ENCODE measurements around the gene OSTC.
A peak's percentile ranks its signal among the peaks of the same experiment; 100 is the strongest.

The OSTC gene

DNA sequence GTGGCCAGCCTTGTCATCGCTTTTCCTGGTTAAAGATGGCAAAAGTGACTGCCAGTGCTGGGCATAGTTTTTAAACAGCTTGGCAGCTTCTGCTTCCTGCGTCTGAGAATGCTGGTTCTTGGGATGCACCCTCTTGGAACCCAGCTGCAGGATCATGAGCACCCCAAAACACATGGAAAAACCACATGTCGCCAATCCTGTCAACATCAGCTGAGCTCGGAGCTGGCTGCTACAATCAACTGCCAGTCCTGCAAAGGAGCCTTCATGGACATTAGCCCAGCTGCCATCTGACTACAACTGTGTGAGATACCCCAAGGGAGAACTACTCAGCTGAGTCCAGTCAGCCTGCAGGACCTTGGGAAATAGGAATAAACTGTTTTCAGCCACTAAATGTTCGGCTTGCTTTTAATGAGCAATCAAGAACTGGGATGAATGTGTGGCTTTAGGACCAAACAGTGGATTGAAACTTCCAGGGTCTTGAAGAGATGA, 31.0 kb downstream of the OSTC start:
- no peak for DNase-seq (ENCODE audit: low read depth in 1 of 2, low spot score in 1 of 2)
- in situ Hi-C loops (cut with HindIII; ENCODE audit: low pct_unique_long_range_greater_than_20kb, low sequenced_read_pairs), result no loop called here
- TF ChIP-seq JUND (IDR thresholded peaks at IDR 0.05; ENCODE audit: low read depth), result no peak

GRCh38 chr4:108683479-108683878, 33.1 kb downstream of the OSTC start:
- peak in 1 of 2 experiments; percentile 22 for DNase-seq (ENCODE audit: low read depth in 1 of 2, low spot score in 1 of 2)
- in situ Hi-C loops (cut with HindIII; ENCODE audit: low pct_unique_long_range_greater_than_20kb, low sequenced_read_pairs), result no loop called here
- TF ChIP-seq JUND (IDR thresholded peaks at IDR 0.05; ENCODE audit: low read depth), result no peak

DNA sequence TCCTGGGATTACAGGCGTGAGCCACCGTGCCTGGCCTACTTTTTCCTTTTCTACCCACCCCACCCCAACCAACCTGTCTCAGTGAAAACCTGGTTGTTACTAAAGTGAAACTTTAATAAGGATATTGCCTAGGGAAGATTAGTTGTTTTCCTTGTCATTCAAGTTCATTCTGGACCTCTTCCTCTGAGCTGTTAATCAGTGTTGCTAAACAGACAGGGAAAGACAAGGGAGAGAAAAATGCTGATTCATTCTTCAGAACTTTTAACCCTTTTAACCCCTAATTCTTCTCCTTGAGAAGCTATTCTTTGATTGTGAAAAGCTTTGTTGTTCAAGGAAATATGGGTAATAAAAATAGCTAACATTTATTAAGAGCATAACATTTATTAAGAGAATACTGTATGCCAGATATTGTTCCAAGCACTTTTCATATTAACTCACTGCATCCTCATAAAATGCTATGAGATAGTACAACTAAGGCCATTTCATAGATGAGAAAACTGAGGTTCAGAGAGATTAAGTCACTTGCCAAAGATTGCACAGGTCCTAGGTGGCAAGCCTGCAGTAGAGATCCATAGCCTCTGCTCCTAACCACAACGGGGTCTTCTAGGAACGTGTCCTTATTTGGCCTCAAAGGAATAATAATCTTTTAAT, 34.8 kb downstream of the OSTC start:
- in situ Hi-C loops (cut with HindIII; ENCODE audit: low pct_unique_long_range_greater_than_20kb, low sequenced_read_pairs), result no loop called here
- TF ChIP-seq JUND (IDR thresholded peaks at IDR 0.05; ENCODE audit: low read depth), result no peak
- no peak for DNase-seq (ENCODE audit: low read depth in 1 of 2, low spot score in 1 of 2)

- no peak for DNase-seq (ENCODE audit: low read depth in 1 of 2, low spot score in 1 of 2)
- no peak for TF ChIP-seq JUND (IDR thresholded peaks at IDR 0.05; ENCODE audit: low read depth)
- in situ Hi-C loops (cut with HindIII; ENCODE audit: low pct_unique_long_range_greater_than_20kb, low sequenced_read_pairs), result no loop called here
Observed at GRCh38 chr4:108690738-108691137, 40.3 kb downstream of the OSTC start.

- no peak for TF ChIP-seq JUND (IDR thresholded peaks at IDR 0.05; ENCODE audit: low read depth)
- in situ Hi-C loops (cut with HindIII; ENCODE audit: low pct_unique_long_range_greater_than_20kb, low sequenced_read_pairs), result no loop called here
- DNase-seq (ENCODE audit: low read depth in 1 of 2, low spot score in 1 of 2), result no peak
Observed at GRCh38 chr4:108693211-108693610, 42.8 kb downstream of the OSTC start.

- TF ChIP-seq JUND (IDR thresholded peaks at IDR 0.05; ENCODE audit: low read depth), result no peak
- in situ Hi-C loops (cut with HindIII; ENCODE audit: low pct_unique_long_range_greater_than_20kb, low sequenced_read_pairs), result no loop called here
- no peak for DNase-seq (ENCODE audit: low read depth in 1 of 2, low spot score in 1 of 2)
Observed at GRCh38 chr4:108693819-108694218, 43.4 kb downstream of the OSTC start.

GRCh38 chr4:108694423-108694822, 44.0 kb downstream of the OSTC start:
- in situ Hi-C loops (cut with HindIII; ENCODE audit: low pct_unique_long_range_greater_than_20kb, low sequenced_read_pairs), result no loop called here
- DNase-seq (ENCODE audit: low read depth in 1 of 2, low spot score in 1 of 2), result no peak
- no peak for TF ChIP-seq JUND (IDR thresholded peaks at IDR 0.05; ENCODE audit: low read depth)

DNA sequence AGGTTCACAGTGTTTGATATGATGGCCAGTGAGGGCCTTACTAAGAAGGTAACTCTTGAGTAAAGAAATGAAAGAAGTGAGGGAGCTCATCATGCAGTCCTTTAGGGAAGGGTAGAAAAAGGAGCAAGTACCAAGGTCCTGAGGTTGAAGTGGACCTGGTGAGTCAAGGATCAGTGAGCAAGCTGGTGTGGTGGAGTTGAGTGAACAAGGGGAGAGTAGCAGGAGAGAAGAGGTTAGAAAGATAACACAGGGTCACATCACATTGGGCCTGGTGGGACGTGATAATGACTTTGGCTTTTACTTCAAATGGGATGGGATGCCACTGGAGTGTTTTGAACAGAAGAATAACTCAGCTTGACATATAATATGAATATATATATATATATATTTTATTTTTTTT, 44.7 kb downstream of the OSTC start:
- no peak for DNase-seq (ENCODE audit: low read depth in 1 of 2, low spot score in 1 of 2)
- in situ Hi-C loops (cut with HindIII; ENCODE audit: low pct_unique_long_range_greater_than_20kb, low sequenced_read_pairs), result no loop called here

DNA sequence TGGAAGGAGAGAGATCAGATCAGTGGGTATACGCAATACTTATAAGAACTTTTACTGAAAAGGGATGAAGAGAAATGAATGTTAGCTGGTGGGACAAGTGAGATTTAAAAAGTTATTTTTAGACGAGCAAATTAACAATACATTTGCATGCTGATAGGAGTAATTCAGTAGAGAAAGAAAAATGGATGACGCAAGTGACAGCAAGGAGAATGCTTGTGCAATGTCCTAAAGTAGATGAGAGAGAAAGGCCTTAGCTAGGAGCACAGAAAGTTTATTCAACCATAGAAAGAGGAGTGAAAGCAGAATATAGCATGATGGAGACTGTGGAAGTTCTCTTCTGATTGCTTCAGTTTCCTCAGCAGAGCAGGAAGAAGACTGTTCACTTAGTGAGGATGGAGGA, 45.8 kb downstream of the OSTC start:
- in situ Hi-C loops (cut with HindIII; ENCODE audit: low pct_unique_long_range_greater_than_20kb, low sequenced_read_pairs), result no loop called here
- no peak for TF ChIP-seq JUND (IDR thresholded peaks at IDR 0.05; ENCODE audit: low read depth)
- DNase-seq (ENCODE audit: low read depth in 1 of 2, low spot score in 1 of 2), result no peak

More for the DNA sequence above, 44.7 kb downstream of the OSTC start:
- no peak for TF ChIP-seq JUND (IDR thresholded peaks at IDR 0.05; ENCODE audit: low read depth)

- in situ Hi-C loops (cut with HindIII; ENCODE audit: low pct_unique_long_range_greater_than_20kb, low sequenced_read_pairs), result no loop called here
- no peak for TF ChIP-seq JUND (IDR thresholded peaks at IDR 0.05; ENCODE audit: low read depth)
Observed at GRCh38 chr4:108700081-108700757, 49.8 kb downstream of the OSTC start.

GRCh38 chr4:108702960-108703359, 52.6 kb downstream of the OSTC start:
- no peak for TF ChIP-seq JUND (IDR thresholded peaks at IDR 0.05; ENCODE audit: low read depth)
- no peak for DNase-seq (ENCODE audit: low read depth in 1 of 2, low spot score in 1 of 2)
- in situ Hi-C loops (cut with HindIII; ENCODE audit: low pct_unique_long_range_greater_than_20kb, low sequenced_read_pairs), result no loop called here

More at GRCh38 chr4:108700081-108700757, 49.8 kb downstream of the OSTC start:
- DNase-seq (ENCODE audit: low read depth in 1 of 2, low spot score in 1 of 2), result no peak

- in situ Hi-C loops (cut with HindIII; ENCODE audit: low pct_unique_long_range_greater_than_20kb, low sequenced_read_pairs), result no loop called here
- no peak for TF ChIP-seq JUND (IDR thresholded peaks at IDR 0.05; ENCODE audit: low read depth)
- DNase-seq (ENCODE audit: low read depth in 1 of 2, low spot score in 1 of 2), result no peak
Observed at GRCh38 chr4:108703370-108703769, 53.0 kb downstream of the OSTC start.

- TF ChIP-seq JUND (IDR thresholded peaks at IDR 0.05; ENCODE audit: low read depth), result no peak
- in situ Hi-C loops (cut with HindIII; ENCODE audit: low pct_unique_long_range_greater_than_20kb, low sequenced_read_pairs), result no loop called here
Observed at GRCh38 chr4:108703966-108704365, 53.6 kb downstream of the OSTC start.

More at GRCh38 chr4:108703966-108704365, 53.6 kb downstream of the OSTC start:
- DNase-seq (ENCODE audit: low read depth in 1 of 2, low spot score in 1 of 2), result no peak
